HepG2 (cell line): ENCODE data around the gene SIK2. TPM values are rescaled to one million over a fixed set of nuclear protein-coding genes. Genes with fewer than 3 reads are reported as not detected.

Source experiments
- HMG20A ChIP-seq: IDR thresholded peaks from 2 replicates; pipeline ENCODE4 v1.6.1; 2016; ENCODE audit warnings: borderline replicate concordance
- NFE2L1 ChIP-seq: sonication (generic); formaldehyde crosslinking; IDR thresholded peaks from 2 replicates; pipeline ENCODE4 v1.4.0; 2020; ENCODE audit warnings: missing genetic modification reagents, mild to moderate bottlenecking, borderline replicate concordance
- PAX8 ChIP-seq: sonication (generic); formaldehyde crosslinking; IDR thresholded peaks from 2 replicates; pipeline ENCODE4 v1.8.0; 2022; ENCODE audit warnings: mild to moderate bottlenecking, missing genetic modification reagents, borderline replicate concordance
- ZNF205 ChIP-seq: IDR thresholded peaks from 2 replicates; pipeline ENCODE4 v1.6.1; 2018; ENCODE audit warnings: missing biosample characterization, missing genetic modification reagents
- ZSCAN29 ChIP-seq: sonication (generic); formaldehyde crosslinking; conservative IDR thresholded peaks from 2 replicates; pipeline ENCODE4 v1.4.0; 2020; ENCODE audit warnings: mild to moderate bottlenecking, missing genetic modification reagents
- polyA plus RNA-seq, 8 experiments: library from polyadenylated mRNA; depleted of rRNA in 3 of 8; stranded (reverse) in 7 of 8; unstranded in 1 of 8; fragments of >200 nt; fragmentation: Illumina TruSeq in 4 of 8; extraction: Trizol in 4 of 8; gene quantifications; 2 replicates each; pipeline versions ENCODE4 v1.2.1 to v1.2.3, GENCODE V29; 2011 to 2016; ENCODE audit warnings: low read depth in 4 of 8, missing spikeins in 1 of 8, mixed read lengths in 1 of 8; ENCODE audit not compliant: insufficient read depth in 1 of 8
- total RNA-seq, 5 experiments: library from RNA; depleted of rRNA; stranded (reverse); fragments of >200 nt; fragmentation: Illumina TruSeq; extraction: Trizol; gene quantifications; 2 replicates each; pipeline ENCODE4 v1.2.3, GENCODE V29; 2016; ENCODE audit warnings: low read depth in 1 of 5
- TF ChIP-seq, protein P1 (sequence below): sonication (generic); formaldehyde crosslinking; IDR thresholded peaks from 2 replicates; pipeline ENCODE4 v1.4.0; 2020; ENCODE audit warnings: missing genetic modification reagents, borderline replicate concordance
- TF ChIP-seq, protein P2 (sequence below): IDR thresholded peaks from 2 replicates; pipeline ENCODE4 v1.6.1; 2016
- TF ChIP-seq, protein P3 (sequence below), 2 experiments: sonication (generic) in 1 of 2; formaldehyde crosslinking in 1 of 2; IDR thresholded peaks; 2 replicates each; pipeline versions ENCODE4 v1.5.1 to v1.6.1; 2011 to 2020; ENCODE audit warnings: borderline replicate concordance in 1 of 2, low read depth in 1 of 2, low read length in 1 of 2, mild to moderate bottlenecking in 1 of 2, missing genetic modification reagents in 1 of 2, moderate library complexity in 1 of 2
- TF ChIP-seq, protein P4 (sequence below): sonication (generic); formaldehyde crosslinking; IDR thresholded peaks from 2 replicates; pipeline ENCODE4 v1.5.1; 2020; ENCODE audit warnings: mild to moderate bottlenecking, missing genetic modification reagents, moderate library complexity
- TF ChIP-seq, protein P5 (sequence below): conservative IDR thresholded peaks from 2 replicates; pipeline ENCODE4 v1.6.1; 2018; ENCODE audit warnings: missing genetic modification reagents
- TF ChIP-seq, protein P6 (sequence below): sonication (generic); formaldehyde crosslinking; IDR thresholded peaks from 2 replicates; pipeline ENCODE4 v1.4.0; 2020; ENCODE audit warnings: low read depth, mild to moderate bottlenecking, missing genetic modification reagents

Gene SIK2
- total and polyA plus RNA-seq, 2 of the 13 experiments (the other 11 are each of a cell fraction or from before 2014, with no cell fraction given): 8.1 to 15.4 TPM

DNA sequence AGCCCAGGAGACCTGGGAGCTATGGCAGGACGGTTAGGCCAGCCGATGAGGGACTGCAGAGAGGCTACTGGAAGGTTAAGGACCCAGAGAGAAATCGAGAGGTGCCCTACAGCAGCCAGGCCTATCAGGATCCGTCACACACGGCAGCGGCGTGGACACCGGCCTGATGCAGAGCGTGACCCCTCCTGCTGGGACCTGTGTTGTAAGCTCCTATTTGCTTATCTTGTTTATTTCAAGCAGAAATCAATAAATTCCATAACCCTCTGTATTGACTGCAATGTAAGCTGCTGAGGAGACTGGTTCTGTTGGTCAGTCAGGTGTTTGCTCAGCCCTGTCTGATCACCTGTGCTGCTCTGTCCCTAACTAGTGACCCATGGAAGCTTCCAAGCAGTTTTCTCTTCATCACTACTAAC lies 124.1 kb downstream of the SIK2 start (continued):
- TF ChIP-seq NFE2L1 (CRISPR knock-in tag): no peak
- TF ChIP-seq, protein P1, sequence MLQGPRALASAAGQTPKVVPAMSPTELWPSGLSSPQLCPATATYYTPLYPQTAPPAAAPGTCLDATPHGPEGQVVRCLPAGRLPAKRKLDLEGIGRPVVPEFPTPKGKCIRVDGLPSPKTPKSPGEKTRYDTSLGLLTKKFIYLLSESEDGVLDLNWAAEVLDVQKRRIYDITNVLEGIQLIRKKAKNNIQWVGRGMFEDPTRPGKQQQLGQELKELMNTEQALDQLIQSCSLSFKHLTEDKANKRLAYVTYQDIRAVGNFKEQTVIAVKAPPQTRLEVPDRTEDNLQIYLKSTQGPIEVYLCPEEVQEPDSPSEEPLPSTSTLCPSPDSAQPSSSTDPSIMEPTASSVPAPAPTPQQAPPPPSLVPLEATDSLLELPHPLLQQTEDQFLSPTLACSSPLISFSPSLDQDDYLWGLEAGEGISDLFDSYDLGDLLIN (CRISPR knock-in tag): no peak
- 0 out of 2 replicates have a peak, but pooled peaks have one; percentile 36 for TF ChIP-seq PAX8 (CRISPR knock-in tag)
- TF ChIP-seq, protein P2, sequence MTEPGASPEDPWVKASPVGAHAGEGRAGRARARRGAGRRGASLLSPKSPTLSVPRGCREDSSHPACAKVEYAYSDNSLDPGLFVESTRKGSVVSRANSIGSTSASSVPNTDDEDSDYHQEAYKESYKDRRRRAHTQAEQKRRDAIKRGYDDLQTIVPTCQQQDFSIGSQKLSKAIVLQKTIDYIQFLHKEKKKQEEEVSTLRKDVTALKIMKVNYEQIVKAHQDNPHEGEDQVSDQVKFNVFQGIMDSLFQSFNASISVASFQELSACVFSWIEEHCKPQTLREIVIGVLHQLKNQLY (CRISPR knock-in tag): peak; percentile 97
- TF ChIP-seq, protein P3, sequence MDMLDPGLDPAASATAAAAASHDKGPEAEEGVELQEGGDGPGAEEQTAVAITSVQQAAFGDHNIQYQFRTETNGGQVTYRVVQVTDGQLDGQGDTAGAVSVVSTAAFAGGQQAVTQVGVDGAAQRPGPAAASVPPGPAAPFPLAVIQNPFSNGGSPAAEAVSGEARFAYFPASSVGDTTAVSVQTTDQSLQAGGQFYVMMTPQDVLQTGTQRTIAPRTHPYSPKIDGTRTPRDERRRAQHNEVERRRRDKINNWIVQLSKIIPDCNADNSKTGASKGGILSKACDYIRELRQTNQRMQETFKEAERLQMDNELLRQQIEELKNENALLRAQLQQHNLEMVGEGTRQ (IDR thresholded peaks at IDR 0.05; ENCODE audit: low read depth, low read length): no peak
- TF ChIP-seq, protein P3 (CRISPR knock-in tag; IDR thresholded peaks at IDR 0.05; ENCODE audit: borderline replicate concordance): 0 out of 2 replicates have a peak, but pooled peaks have one; percentile 25
- TF ChIP-seq, protein P4, sequence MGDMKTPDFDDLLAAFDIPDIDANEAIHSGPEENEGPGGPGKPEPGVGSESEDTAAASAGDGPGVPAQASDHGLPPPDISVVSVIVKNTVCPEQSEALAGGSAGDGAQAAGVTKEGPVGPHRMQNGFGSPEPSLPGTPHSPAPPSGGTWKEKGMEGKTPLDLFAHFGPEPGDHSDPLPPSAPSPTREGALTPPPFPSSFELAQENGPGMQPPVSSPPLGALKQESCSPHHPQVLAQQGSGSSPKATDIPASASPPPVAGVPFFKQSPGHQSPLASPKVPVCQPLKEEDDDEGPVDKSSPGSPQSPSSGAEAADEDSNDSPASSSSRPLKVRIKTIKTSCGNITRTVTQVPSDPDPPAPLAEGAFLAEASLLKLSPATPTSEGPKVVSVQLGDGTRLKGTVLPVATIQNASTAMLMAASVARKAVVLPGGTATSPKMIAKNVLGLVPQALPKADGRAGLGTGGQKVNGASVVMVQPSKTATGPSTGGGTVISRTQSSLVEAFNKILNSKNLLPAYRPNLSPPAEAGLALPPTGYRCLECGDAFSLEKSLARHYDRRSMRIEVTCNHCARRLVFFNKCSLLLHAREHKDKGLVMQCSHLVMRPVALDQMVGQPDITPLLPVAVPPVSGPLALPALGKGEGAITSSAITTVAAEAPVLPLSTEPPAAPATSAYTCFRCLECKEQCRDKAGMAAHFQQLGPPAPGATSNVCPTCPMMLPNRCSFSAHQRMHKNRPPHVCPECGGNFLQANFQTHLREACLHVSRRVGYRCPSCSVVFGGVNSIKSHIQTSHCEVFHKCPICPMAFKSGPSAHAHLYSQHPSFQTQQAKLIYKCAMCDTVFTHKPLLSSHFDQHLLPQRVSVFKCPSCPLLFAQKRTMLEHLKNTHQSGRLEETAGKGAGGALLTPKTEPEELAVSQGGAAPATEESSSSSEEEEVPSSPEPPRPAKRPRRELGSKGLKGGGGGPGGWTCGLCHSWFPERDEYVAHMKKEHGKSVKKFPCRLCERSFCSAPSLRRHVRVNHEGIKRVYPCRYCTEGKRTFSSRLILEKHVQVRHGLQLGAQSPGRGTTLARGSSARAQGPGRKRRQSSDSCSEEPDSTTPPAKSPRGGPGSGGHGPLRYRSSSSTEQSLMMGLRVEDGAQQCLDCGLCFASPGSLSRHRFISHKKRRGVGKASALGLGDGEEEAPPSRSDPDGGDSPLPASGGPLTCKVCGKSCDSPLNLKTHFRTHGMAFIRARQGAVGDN: peak; percentile 88
- peak; percentile 65; the same call in 1 of the 2 replicates for TF ChIP-seq ZNF205 (CRISPR knock-in tag)
- TF ChIP-seq, protein P5, sequence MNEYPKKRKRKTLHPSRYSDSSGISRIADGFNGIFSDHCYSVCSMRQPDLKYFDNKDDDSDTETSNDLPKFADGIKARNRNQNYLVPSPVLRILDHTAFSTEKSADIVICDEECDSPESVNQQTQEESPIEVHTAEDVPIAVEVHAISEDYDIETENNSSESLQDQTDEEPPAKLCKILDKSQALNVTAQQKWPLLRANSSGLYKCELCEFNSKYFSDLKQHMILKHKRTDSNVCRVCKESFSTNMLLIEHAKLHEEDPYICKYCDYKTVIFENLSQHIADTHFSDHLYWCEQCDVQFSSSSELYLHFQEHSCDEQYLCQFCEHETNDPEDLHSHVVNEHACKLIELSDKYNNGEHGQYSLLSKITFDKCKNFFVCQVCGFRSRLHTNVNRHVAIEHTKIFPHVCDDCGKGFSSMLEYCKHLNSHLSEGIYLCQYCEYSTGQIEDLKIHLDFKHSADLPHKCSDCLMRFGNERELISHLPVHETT (CRISPR knock-in tag): no peak
- TF ChIP-seq, protein P6, sequence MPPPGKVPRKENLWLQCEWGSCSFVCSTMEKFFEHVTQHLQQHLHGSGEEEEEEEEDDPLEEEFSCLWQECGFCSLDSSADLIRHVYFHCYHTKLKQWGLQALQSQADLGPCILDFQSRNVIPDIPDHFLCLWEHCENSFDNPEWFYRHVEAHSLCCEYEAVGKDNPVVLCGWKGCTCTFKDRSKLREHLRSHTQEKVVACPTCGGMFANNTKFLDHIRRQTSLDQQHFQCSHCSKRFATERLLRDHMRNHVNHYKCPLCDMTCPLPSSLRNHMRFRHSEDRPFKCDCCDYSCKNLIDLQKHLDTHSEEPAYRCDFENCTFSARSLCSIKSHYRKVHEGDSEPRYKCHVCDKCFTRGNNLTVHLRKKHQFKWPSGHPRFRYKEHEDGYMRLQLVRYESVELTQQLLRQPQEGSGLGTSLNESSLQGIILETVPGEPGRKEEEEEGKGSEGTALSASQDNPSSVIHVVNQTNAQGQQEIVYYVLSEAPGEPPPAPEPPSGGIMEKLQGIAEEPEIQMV (CRISPR knock-in tag): 0 out of 2 replicates have a peak, but pooled peaks have one; percentile 37
- TF ChIP-seq ZSCAN29 (CRISPR knock-in tag): peak; percentile 72
- TF ChIP-seq HMG20A: peak; percentile 81
